ENCODE measurements around the gene CCDC200. TPM values are rescaled to one million over a fixed set of nuclear protein-coding genes. Genes with fewer than 3 reads are reported as not detected.

Gene CCDC200
- total and polyA plus RNA-seq, 2 of the 13 experiments (the other 11 are each of a cell fraction or from before 2014, with no cell fraction given) = not detected

DNA sequence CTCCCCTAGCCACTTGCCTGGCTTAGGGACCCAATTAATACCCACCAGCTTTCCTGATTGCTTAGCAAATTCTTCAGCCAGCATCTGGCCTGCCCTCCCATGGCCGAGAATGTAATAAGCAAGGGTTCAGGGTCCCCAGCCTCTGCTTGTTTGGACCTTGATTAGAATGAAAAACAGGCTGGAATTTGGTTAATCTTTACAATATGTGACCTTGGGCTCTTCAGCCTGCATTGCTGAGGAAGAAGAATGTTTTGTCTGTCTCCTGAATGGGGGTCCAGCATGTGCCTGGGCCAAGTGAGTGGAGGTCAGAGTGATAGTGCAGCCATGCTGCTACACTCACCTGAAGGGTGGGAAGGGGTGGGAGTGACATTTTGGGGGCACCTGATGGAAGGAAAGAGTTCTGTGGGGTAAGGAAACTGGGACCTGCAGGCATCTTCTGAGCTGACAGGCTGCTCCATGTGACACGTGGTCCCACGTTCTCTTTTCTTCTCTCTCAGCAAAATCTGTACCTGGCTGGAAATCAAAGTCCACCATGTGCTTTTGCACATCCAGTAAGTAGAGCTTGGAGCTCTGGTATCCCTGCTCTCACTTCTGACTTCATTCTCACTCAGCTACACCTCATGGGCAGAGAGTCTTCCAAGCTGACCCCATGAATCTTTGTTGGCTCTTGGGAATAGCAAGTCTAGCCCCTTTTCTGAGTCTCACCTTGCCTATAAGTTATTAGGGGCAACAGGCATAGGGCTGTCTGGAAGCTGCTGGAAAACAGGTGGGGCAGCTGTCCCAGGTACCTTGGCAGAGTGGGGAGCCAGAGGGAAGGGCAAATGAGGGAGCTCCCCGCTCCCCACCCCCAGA, 11.4 kb downstream of the CCDC200 start (continued):
- TF ChIP-seq, protein P1, sequence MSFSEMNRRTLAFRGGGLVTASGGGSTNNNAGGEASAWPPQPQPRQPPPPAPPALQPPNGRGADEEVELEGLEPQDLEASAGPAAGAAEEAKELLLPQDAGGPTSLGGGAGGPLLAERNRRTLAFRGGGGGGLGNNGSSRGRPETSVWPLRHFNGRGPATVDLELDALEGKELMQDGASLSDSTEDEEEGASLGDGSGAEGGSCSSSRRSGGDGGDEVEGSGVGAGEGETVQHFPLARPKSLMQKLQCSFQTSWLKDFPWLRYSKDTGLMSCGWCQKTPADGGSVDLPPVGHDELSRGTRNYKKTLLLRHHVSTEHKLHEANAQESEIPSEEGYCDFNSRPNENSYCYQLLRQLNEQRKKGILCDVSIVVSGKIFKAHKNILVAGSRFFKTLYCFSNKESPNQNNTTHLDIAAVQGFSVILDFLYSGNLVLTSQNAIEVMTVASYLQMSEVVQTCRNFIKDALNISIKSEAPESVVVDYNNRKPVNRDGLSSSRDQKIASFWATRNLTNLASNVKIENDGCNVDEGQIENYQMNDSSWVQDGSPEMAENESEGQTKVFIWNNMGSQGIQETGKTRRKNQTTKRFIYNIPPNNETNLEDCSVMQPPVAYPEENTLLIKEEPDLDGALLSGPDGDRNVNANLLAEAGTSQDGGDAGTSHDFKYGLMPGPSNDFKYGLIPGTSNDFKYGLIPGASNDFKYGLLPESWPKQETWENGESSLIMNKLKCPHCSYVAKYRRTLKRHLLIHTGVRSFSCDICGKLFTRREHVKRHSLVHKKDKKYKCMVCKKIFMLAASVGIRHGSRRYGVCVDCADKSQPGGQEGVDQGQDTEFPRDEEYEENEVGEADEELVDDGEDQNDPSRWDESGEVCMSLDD (CRISPR knock-in tag; IDR thresholded peaks at IDR 0.05; ENCODE audit: borderline replicate concordance) = 0 out of 2 replicates have a peak, but pooled peaks have one; percentile 70
- TF ChIP-seq, protein P2, sequence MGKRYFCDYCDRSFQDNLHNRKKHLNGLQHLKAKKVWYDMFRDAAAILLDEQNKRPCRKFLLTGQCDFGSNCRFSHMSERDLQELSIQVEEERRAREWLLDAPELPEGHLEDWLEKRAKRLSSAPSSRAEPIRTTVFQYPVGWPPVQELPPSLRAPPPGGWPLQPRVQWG (CRISPR knock-in tag; IDR thresholded peaks at IDR 0.05; ENCODE audit: borderline replicate concordance, low read depth) = no peak
- TF ChIP-seq ZFP37 (CRISPR knock-in tag; IDR thresholded peaks at IDR 0.05; ENCODE audit: borderline replicate concordance) = no peak; the same call in 1 of the 2 replicates
- TF ChIP-seq ZNF460 (CRISPR knock-in tag; IDR thresholded peaks at IDR 0.05; ENCODE audit: borderline replicate concordance) = no peak; the same call in 1 of the 2 replicates
- TF ChIP-seq ZNF253 (CRISPR knock-in tag; IDR thresholded peaks at IDR 0.05; ENCODE audit: borderline replicate concordance) = peak; percentile 51; the same call in 1 of the 2 replicates
- TF ChIP-seq, protein P3, sequence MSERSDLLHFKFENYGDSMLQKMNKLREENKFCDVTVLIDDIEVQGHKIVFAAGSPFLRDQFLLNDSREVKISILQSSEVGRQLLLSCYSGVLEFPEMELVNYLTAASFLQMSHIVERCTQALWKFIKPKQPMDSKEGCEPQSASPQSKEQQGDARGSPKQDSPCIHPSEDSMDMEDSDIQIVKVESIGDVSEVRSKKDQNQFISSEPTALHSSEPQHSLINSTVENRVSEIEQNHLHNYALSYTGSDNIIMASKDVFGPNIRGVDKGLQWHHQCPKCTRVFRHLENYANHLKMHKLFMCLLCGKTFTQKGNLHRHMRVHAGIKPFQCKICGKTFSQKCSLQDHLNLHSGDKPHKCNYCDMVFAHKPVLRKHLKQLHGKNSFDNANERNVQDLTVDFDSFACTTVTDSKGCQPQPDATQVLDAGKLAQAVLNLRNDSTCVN (CRISPR knock-in tag; IDR thresholded peaks at IDR 0.05; ENCODE audit: borderline replicate concordance) = 0 out of 2 replicates have a peak, but pooled peaks have one; percentile 57
- peak; percentile 71; the same call in 1 of the 2 replicates for TF ChIP-seq ZNF598 (CRISPR knock-in tag; IDR thresholded peaks at IDR 0.05; ENCODE audit: borderline replicate concordance)
- TF ChIP-seq TCF12 (IDR thresholded peaks at IDR 0.05) = no peak
- no peak; the same call in 1 of the 2 replicates for TF ChIP-seq TCF12 (CRISPR knock-in tag; IDR thresholded peaks at IDR 0.05)
- TF ChIP-seq, protein P4, sequence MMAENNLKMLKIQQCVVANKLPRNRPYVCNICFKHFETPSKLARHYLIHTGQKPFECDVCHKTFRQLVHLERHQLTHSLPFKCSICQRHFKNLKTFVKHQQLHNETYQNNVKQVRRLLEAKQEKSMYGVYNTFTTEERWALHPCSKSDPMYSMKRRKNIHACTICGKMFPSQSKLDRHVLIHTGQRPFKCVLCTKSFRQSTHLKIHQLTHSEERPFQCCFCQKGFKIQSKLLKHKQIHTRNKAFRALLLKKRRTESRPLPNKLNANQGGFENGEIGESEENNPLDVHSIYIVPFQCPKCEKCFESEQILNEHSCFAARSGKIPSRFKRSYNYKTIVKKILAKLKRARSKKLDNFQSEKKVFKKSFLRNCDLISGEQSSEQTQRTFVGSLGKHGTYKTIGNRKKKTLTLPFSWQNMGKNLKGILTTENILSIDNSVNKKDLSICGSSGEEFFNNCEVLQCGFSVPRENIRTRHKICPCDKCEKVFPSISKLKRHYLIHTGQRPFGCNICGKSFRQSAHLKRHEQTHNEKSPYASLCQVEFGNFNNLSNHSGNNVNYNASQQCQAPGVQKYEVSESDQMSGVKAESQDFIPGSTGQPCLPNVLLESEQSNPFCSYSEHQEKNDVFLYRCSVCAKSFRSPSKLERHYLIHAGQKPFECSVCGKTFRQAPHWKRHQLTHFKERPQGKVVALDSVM (CRISPR knock-in tag; IDR thresholded peaks at IDR 0.05) = peak; percentile 63; the same call in 1 of the 2 replicates
- TF ChIP-seq KLF6 (CRISPR knock-in tag; IDR thresholded peaks at IDR 0.05) = peak; percentile 84; the same call in 1 of the 2 replicates
- no peak for TF ChIP-seq ZFP36L2 (CRISPR knock-in tag; IDR thresholded peaks at IDR 0.05)
- peak; percentile 82; the same call in 1 of the 2 replicates for TF ChIP-seq ZNF75D (CRISPR knock-in tag; IDR thresholded peaks at IDR 0.05; ENCODE audit: borderline replicate concordance)
- TF ChIP-seq ZNF12 (CRISPR knock-in tag; IDR thresholded peaks at IDR 0.05) = no peak; the same call in 1 of the 2 replicates
- no peak for TF ChIP-seq IKZF4 (CRISPR knock-in tag; IDR thresholded peaks at IDR 0.05; ENCODE audit: borderline replicate concordance, low read depth, not compliant biosample characterization)
- TF ChIP-seq HHEX (CRISPR knock-in tag; IDR thresholded peaks at IDR 0.05) = no peak
- TF ChIP-seq, protein P5, sequence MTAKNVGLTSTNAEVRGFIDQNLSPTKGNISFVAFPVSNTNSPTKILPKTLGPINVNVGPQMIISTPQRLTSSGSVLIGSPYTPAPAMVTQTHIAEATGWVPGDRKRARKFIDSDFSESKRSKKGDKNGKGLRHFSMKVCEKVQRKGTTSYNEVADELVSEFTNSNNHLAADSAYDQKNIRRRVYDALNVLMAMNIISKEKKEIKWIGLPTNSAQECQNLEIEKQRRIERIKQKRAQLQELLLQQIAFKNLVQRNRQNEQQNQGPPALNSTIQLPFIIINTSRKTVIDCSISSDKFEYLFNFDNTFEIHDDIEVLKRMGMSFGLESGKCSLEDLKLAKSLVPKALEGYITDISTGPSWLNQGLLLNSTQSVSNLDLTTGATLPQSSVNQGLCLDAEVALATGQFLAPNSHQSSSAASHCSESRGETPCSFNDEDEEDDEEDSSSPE (CRISPR knock-in tag; IDR thresholded peaks at IDR 0.05) = peak; percentile 65
- peak; percentile 25; the same call in 1 of the 2 replicates for TF ChIP-seq CBFB (CRISPR knock-in tag; IDR thresholded peaks at IDR 0.05)
- no peak for TF ChIP-seq ARHGAP35 (CRISPR knock-in tag; IDR thresholded peaks at IDR 0.05; ENCODE audit: borderline replicate concordance)
- no peak for TF ChIP-seq HDAC6 (IDR thresholded peaks at IDR 0.05; ENCODE audit: low read depth, low read length)

Data from HepG2 (cell line).